Brain pericyte (primary cell): Measurements from ENCODE around the gene SETD1B.
"Not testable (repeated sequence)": the region's sequence is repeated elsewhere in the genome, so short reads cannot be mapped to it uniquely, and the experiment has no call there.

ENCODE experiments used
- DNase-seq: peaks from one replicate; pipeline ENCODE4 v3.0.0-alpha.2; 2012; ENCODE audit warnings: low read depth, low spot score

The SETD1B gene

DNA sequence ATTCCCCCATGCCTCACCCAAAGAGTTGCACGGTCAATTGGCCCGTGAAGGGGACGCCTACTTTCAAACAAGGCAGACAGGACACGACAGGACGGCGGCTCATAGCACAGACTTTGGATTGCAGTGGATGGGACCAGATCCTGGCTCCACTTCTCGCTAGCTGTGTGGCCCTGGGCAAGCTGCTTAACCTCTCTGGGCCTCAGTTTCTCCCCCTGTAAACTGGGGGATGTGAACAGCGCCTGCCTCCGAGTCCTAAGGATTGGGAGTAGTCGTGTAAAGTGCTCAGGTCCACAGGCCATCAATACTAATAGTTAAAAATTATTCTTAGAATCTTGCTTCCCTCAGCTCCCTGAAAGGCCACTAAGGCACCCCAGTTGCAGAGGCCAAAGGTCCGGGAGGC lies 23.4 kb upstream of the SETD1B start:
- DNase-seq = no peak

DNA sequence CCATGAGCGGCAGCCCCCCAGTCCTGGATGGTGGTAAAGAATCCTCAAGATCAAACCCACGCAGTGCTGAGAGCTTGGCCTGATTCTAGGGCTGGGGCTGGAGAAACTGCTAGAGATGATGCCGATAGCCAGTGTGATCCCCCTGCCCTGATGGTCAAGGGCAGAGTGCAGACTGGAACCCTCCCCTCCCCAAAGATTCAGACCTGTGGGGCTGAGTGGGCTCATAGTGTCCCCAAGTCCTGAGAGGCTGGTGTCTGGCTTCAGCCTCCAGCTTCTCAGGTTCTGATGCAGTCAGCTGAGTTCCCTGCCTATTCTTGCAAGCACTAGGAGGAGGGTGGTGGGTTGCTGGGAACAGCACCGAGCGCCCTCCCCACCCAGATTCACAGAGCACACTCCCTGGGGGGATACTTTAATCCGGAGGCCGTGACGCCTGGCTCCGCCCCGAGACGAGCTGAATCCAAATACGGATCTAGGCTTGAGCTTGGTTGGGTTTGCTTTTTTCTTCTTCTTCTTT lies 22.3 kb upstream of the SETD1B start:
- no peak for DNase-seq

GRCh38 chr12:121781998-121782979 lies 21.5 kb upstream of the SETD1B start:
- no peak for DNase-seq

GRCh38 chr12:121783766-121784165 lies 20.0 kb upstream of the SETD1B start:
- no peak for DNase-seq

- DNase-seq = no peak
These were observed 19.3 kb upstream of the SETD1B start for GRCh38 chr12:121784460-121784859.

GRCh38 chr12:121786440-121786825 lies 17.4 kb upstream of the SETD1B start:
- no peak for DNase-seq

- DNase-seq = no peak
These were observed 16.5 kb upstream of the SETD1B start for GRCh38 chr12:121787063-121788025.

- no peak for DNase-seq
These were observed 15.5 kb upstream of the SETD1B start for GRCh38 chr12:121788176-121788818.

DNA sequence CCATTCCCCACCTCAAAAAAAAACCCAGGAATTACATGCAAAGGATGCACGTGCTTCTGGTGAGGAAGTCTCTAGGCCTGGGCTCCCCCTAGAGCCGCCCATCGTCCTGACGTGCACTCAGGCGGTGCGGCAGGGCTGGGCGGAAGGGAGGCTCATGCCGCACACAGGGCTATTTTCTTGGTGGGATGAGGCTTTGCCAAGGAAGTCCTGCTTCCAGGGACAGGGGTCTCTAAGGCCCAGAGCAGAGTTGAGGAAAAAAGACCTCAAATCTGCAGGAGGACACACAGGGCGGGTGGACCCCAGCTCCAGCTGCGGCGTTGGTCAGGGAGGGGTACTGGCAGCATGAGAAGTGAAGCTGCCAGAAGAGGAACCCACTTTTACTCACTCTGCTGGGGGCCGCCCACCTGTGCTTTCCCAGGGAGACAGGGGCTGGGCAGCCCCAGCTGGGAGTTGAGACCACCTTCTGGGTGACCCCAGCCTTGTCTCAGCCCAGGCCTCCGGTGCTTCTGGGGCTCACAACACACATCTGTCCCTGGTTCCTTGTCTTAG lies 14.5 kb upstream of the SETD1B start:
- DNase-seq = no peak

- DNase-seq = no peak
These were observed 13.7 kb upstream of the SETD1B start for GRCh38 chr12:121789800-121790728.

DNA sequence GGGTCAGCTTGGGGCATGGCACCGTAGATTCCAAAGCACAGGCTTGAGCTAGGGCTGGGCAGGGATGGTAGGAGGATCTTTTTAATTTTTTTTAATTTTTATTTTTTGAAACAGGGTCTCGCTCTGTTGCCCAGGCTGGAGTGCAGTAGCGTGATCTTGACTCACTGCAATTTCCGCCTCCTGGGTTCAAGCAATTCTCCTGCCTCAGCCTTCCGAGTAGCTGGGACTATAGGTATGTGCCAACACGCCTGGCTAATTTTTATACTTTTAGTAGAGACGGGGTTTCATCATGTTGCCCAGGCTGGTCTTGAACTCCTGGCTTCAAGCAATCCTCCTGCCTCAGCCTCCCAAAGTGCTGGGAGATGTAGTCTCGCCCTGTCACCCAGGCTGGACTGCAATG lies 13.0 kb upstream of the SETD1B start:
- DNase-seq = not testable (repeated sequence)

GRCh38 chr12:121791671-121792551 lies 11.9 kb upstream of the SETD1B start:
- DNase-seq = no peak

GRCh38 chr12:121792607-121793439 lies 11.0 kb upstream of the SETD1B start:
- no peak for DNase-seq

GRCh38 chr12:121793440-121793837 lies 10.4 kb upstream of the SETD1B start, which contains the start of gene RHOF:
Gene RHOF, minus strand, starts transcription at chr12:121793688. Its CDS starts 55 bp downstream, at chr12:121793633.
- DNase-seq = no peak

- DNase-seq = peak; percentile 68
These were observed 9.8 kb upstream of the SETD1B start for GRCh38 chr12:121793838-121794533.

- DNase-seq = no peak
These were observed 9.2 kb upstream of the SETD1B start for GRCh38 chr12:121794534-121795033.
